GM12892 (cell line): Measurements from ENCODE around the gene ADGRB3.

Experiments used
- POLR2A ChIP-seq: IDR thresholded peaks from 2 replicates; pipeline ENCODE4 v1.6.1; 2011; ENCODE audit warnings: low read depth, low read length, control low read depth
- POLR2AphosphoS5 ChIP-seq: IDR thresholded peaks from 2 replicates; pipeline ENCODE4 v1.6.1; 2011; ENCODE audit warnings: low read depth, low read length, control low read depth
- TAF1 ChIP-seq: IDR thresholded peaks from 2 replicates; pipeline ENCODE4 v1.6.1; 2011; ENCODE audit warnings: low read depth, mild to moderate bottlenecking, control low read depth, low read length, borderline replicate concordance

DNA sequence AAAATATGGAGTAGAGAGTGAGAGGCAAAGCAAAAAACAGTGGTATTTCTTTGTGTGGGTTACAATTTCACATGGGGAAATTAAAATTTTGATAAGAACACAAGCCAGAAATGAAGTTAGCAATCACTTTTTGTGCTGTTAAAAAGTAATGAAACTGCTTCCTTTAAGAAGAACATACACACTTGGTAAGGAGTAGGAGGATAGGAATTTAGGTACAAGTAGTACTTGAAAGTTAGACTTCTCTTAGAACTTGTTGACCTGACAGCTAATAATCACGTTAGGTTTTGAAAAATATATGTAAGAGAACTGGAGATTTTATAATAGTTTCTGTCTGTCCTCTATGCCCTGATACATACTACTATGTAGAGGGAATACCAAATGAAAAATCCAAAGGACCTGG, 260.8 kb downstream of the ADGRB3 start:
- TF ChIP-seq POLR2A (no peak), POLR2AphosphoS5 (no peak), TAF1 (no peak)
